ENCODE measurements around the gene MAGEB17. TPM values are rescaled to one million over a fixed set of nuclear protein-coding genes. Genes with fewer than 3 reads are reported as not detected.
A peak's percentile ranks its signal among the peaks of the same experiment; 100 is the strongest.

Gene MAGEB17
- total and polyA plus RNA-seq, 9 of the 15 experiments (the other 6 are each of a cell fraction or from before 2014, with no cell fraction given), result 0.07 to 0.45 (median 0.14) TPM; not detected in 1

DNA sequence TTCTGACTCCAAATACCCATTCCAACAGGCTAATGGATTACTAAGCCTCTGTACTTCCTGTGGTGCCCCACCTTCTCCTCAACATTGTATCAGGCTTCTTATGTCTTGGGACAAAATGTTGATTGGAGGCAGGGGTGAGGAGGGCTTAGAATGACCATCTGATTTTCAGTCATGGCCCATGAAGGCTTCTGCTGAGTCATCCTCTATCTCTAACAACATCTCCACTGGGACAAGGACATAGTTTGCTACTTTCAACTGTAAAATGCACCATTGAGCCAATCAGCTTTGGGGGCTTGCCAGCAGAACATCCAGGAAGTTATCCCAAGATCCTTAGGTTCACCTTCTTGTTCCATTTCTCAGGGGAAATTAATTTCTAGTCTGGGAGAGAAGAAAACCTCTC is 29.5 kb downstream of the MAGEB17 start:
- BruUV-seq (replicated peaks), result no TSS peak
- no peaks in the 10 kb centered on the region for H3K36me3 ChIP-seq (ENCODE audit: control insufficient read depth, insufficient read depth, low read length)
- no peaks in the 10 kb centered on the region for H3K27me3 ChIP-seq (ENCODE audit: control insufficient read depth in 2 of 2, insufficient read depth in 2 of 2, low read length in 2 of 2)
- peak overlapping the region; percentile 68 for H2AFZ ChIP-seq (ENCODE audit: low read depth, low read length)
- H3K9ac ChIP-seq (ENCODE audit: insufficient read depth in 1 of 2, low read depth in 2 of 2, low read length in 2 of 2), result no peak overlapping the region
- DNase-seq (ENCODE audit: extremely low read depth in 1 of 4, low spot score in 3 of 4) (peak in 3 of 4 experiments; percentile 4 to 29 (median 14)), ATAC-seq (peak; percentile 39; the same call in 2 of the 3 replicates), FAIRE-seq (peak; percentile 19)
- in situ Hi-C loops (cut with MboI) (no loop called here), intact Hi-C loops (cut with micrococcal nuclease) (no loop called here)
- H3K4me3 ChIP-seq, result no peak overlapping the region
- ChIA-PET CTCF (ENCODE audit: low intra/inter-chr PET ratio) (no interaction called here), POLR2A (no interaction called here)
- no peaks in the 10 kb centered on the region; a peak in 2 of 5 replicates for H3K4me1 ChIP-seq (replicated peaks in 1 of 2; ENCODE audit: control insufficient read depth in 2 of 2, insufficient read depth in 2 of 2, low read length in 2 of 2)
- no peak overlapping the region for H3K4me2 ChIP-seq (ENCODE audit: insufficient read depth, low read length)
- no peaks in the 10 kb centered on the region for H4K20me1 ChIP-seq (replicated peaks; ENCODE audit: control insufficient read depth, insufficient read depth, low read length)
- no peaks in the 10 kb centered on the region for H3K79me2 ChIP-seq (ENCODE audit: control insufficient read depth, insufficient read depth, low read length)
- H3K9me1 ChIP-seq (ENCODE audit: control insufficient read depth, insufficient read depth, low read length), result no peaks in the 10 kb centered on the region
- H3K27ac ChIP-seq (ENCODE audit: extremely low read depth, low read depth, low read length), result peak overlapping the region; percentile 19; the same call in 1 of the 3 replicates
- no peaks in the 10 kb centered on the region for H3K9me3 ChIP-seq (replicated peaks; ENCODE audit: control insufficient read depth, insufficient read depth, low read depth, low read length)
- TF ChIP-seq MTA1 (IDR thresholded peaks at IDR 0.05; ENCODE audit: borderline replicate concordance), result no peak
- TF ChIP-seq KLF1 (tag; IDR thresholded peaks at IDR 0.05), result no peak
- peak; percentile 65 for TF ChIP-seq FOXM1 (IDR thresholded peaks at IDR 0.05; ENCODE audit: low read depth)
- TF ChIP-seq FOXM1 (CRISPR knock-in tag; IDR thresholded peaks at IDR 0.05; ENCODE audit: low read depth), result no peak
- TF ChIP-seq POLR3A (IDR thresholded peaks at IDR 0.05; ENCODE audit: borderline replicate concordance, extremely low read depth, insufficient read depth, insufficient read length), result no peak
- no peak for TF ChIP-seq SIRT6 (IDR thresholded peaks at IDR 0.05; ENCODE audit: low read depth, low read length)
- peak; percentile 74; the same call in 1 of the 2 replicates for TF ChIP-seq MAFK (IDR thresholded peaks at IDR 0.05; ENCODE audit: low read length)
- no peak for TF ChIP-seq ZNF551 (CRISPR knock-in tag; IDR thresholded peaks at IDR 0.05)
- no peak for TF ChIP-seq SRSF3 (IDR thresholded peaks at IDR 0.05; ENCODE audit: insufficient read depth, low read length)
- TF ChIP-seq BRD4 (IDR thresholded peaks at IDR 0.05), result no peak
- peak; percentile 95 for TF ChIP-seq MAFG (tag; conservative IDR thresholded peaks at IDR 0.05)
- TF ChIP-seq GTF2F1 (IDR thresholded peaks at IDR 0.05; ENCODE audit: low read depth, low read length), result no peak
- no peak for TF ChIP-seq ZSCAN29 (IDR thresholded peaks at IDR 0.05)
- no peak for TF ChIP-seq ZNF140 (CRISPR knock-in tag; IDR thresholded peaks at IDR 0.05)
- no peak for TF ChIP-seq NUFIP1 (IDR thresholded peaks at IDR 0.05; ENCODE audit: partially characterized antibody)
- TF ChIP-seq ZNF354B (CRISPR knock-in tag; IDR thresholded peaks at IDR 0.05), result no peak
- no peak for TF ChIP-seq KAT7 (CRISPR knock-in tag; IDR thresholded peaks at IDR 0.05; ENCODE audit: borderline replicate concordance)
- TF ChIP-seq CHD2 (IDR thresholded peaks at IDR 0.05; ENCODE audit: low read depth, low read length), result no peak
- peak; percentile 88 for TF ChIP-seq ZNF316 (IDR thresholded peaks at IDR 0.05)
- no peak for TF ChIP-seq NONO (IDR thresholded peaks at IDR 0.05; ENCODE audit: low read depth in 2 of 2, low read length in 1 of 2)
- TF ChIP-seq ZNF583 (CRISPR knock-in tag; IDR thresholded peaks at IDR 0.05), result no peak
- no peak for TF ChIP-seq ZNF75A (CRISPR knock-in tag; IDR thresholded peaks at IDR 0.05)

Data from K562 (cell line).